ENCODE measurements around the gene SIGLEC9. TPM values are rescaled to one million over a fixed set of nuclear protein-coding genes. Genes with fewer than 3 reads are reported as not detected.

The SIGLEC9 gene
- total and polyA plus RNA-seq, 2 of the 8 experiments (the other 6 are each of a cell fraction or from before 2014, with no cell fraction given), result not detected

- H4K5ac ChIP-seq (ENCODE audit: insufficient read length, low read depth, low read length), result no peak overlapping the region
- no peak overlapping the region for H3K9ac ChIP-seq (replicated peaks in 1 of 4; ENCODE audit: extremely low read depth in 1 of 4, low read depth in 3 of 4, low read length in 3 of 4)
- no peak overlapping the region for H4K8ac ChIP-seq (ENCODE audit: extremely low read depth, insufficient read depth, low read length)
- H3K18ac ChIP-seq (ENCODE audit: extremely low read depth, low read length), result no peak overlapping the region
- no peak overlapping the region for H2BK15ac ChIP-seq (ENCODE audit: low read length)
- no peak overlapping the region for H2BK5ac ChIP-seq (ENCODE audit: low read depth, low read length)
- no peak overlapping the region for H3K4me3 ChIP-seq (ENCODE audit: extremely low read depth in 1 of 4, insufficient read depth in 2 of 4, low read depth in 3 of 4, low read length in 4 of 4)
- no peaks in the 10 kb centered on the region for H3K27me3 ChIP-seq (replicated peaks in 1 of 4; ENCODE audit: control insufficient read depth in 3 of 4, extremely low read depth in 1 of 4, insufficient read depth in 3 of 4, low read length in 3 of 4)
- no peak overlapping the region for H3K56ac ChIP-seq (replicated peaks; ENCODE audit: insufficient read length, low read depth, low read length)
- no peaks in the 10 kb centered on the region for H3K9me3 ChIP-seq (ENCODE audit: insufficient read depth in 2 of 2, low read depth in 1 of 2, low read length in 1 of 2)
- no peaks in the 10 kb centered on the region for H3K36me3 ChIP-seq (ENCODE audit: control insufficient read depth in 2 of 4, insufficient read depth in 4 of 4, low read length in 3 of 4)
- CTCF ChIA-PET (ENCODE audit: partially characterized antibody), result interaction anchor here (0.8 to 4.0 kb wide), 3 partner anchors 16 to 103 kb away, joined by 3 to 21 read pairs (median 3); no protein-coding TSS in a partner anchor
- H2BK120ac ChIP-seq (replicated peaks; ENCODE audit: low read depth, low read length), result no peak overlapping the region
- H3K79me1 ChIP-seq (ENCODE audit: low read depth, low read length), result no peaks in the 10 kb centered on the region
- H3K23ac ChIP-seq (ENCODE audit: insufficient read length), result no peak overlapping the region
- no peak for FAIRE-seq
- POLR2A ChIA-PET (ENCODE audit: partially characterized antibody), result interaction anchor here (1.1 kb wide), 1 partner anchor 9 kb away, joined by 3 read pairs; no protein-coding TSS in a partner anchor
- no peak overlapping the region for H2BK12ac ChIP-seq (ENCODE audit: low read depth, low read length)
- no peak overlapping the region for H2AK5ac ChIP-seq (ENCODE audit: low read depth, low read length)
- DNase-seq (ENCODE audit: low read depth in 1 of 2, low spot score in 2 of 2), result no peak
- H3K23me2 ChIP-seq (ENCODE audit: low read depth, low read length), result no peaks in the 10 kb centered on the region
- H4K91ac ChIP-seq (replicated peaks; ENCODE audit: insufficient read length, low read length), result no peak overlapping the region
- H3K4me1 ChIP-seq (replicated peaks in 1 of 4; ENCODE audit: control insufficient read depth in 3 of 4, insufficient read depth in 4 of 4, low read length in 3 of 4), result peaks cover 6 to 14% (median 8%) of the 10 kb centered on the region in 4 experiments; a peak in 5 of 7 replicates
- H2BK20ac ChIP-seq (ENCODE audit: low read length), result no peak overlapping the region
- no peak overlapping the region for H3K27ac ChIP-seq (ENCODE audit: low read depth, low read length)
- no peaks in the 10 kb centered on the region for H3K79me2 ChIP-seq (ENCODE audit: control insufficient read depth in 1 of 2, insufficient read depth in 2 of 2, low read length in 2 of 2)
- H4K20me1 ChIP-seq (replicated peaks in 1 of 2; ENCODE audit: control insufficient read depth in 1 of 2, insufficient read depth in 2 of 2, low read length in 2 of 2), result no peaks in the 10 kb centered on the region
- no peak overlapping the region for H3K14ac ChIP-seq (ENCODE audit: insufficient read length)
- 0 out of 2 replicates have a peak overlapping the region, but pooled peaks have one; percentile 46 for H2AFZ ChIP-seq (ENCODE audit: low read length)
- TF ChIP-seq NRF1 (IDR thresholded peaks at IDR 0.05; ENCODE audit: low read depth, low read length), result no peak
- TF ChIP-seq NANOG (IDR thresholded peaks at IDR 0.05; ENCODE audit: insufficient read depth, low read depth, low read length, poor library complexity, severe bottlenecking), result no peak
- TF ChIP-seq TAF7 (optimal IDR thresholded peaks at IDR 0.05; ENCODE audit: borderline replicate concordance, low read depth, low read length), result no peak
- TF ChIP-seq YY1 (IDR thresholded peaks at IDR 0.05; ENCODE audit: low read depth, low read length), result no peak
- no peak for TF ChIP-seq FOSL1 (IDR thresholded peaks at IDR 0.05; ENCODE audit: insufficient read depth, low read depth, low read length)
- no peak for TF ChIP-seq ZNF274 (IDR thresholded peaks at IDR 0.05; ENCODE audit: borderline replicate concordance, extremely low read depth, low read length)
- no peak for TF ChIP-seq SP4 (IDR thresholded peaks at IDR 0.05; ENCODE audit: low read length)
- no peak for TF ChIP-seq GTF2F1 (IDR thresholded peaks at IDR 0.05; ENCODE audit: borderline replicate concordance, low read depth, low read length)
- no peak for TF ChIP-seq JUN (IDR thresholded peaks at IDR 0.05; ENCODE audit: low read depth, low read length)
- peak overlapping the region in 1 of 2 experiments; percentile 52; a peak in 2 of 4 replicates for H3K4me2 ChIP-seq (ENCODE audit: insufficient read depth in 1 of 2, low read depth in 2 of 2, low read length in 2 of 2)
- WGBS, 2 experiments (ENCODE audit: extremely low coverage in 1 of 2, insufficient coverage in 1 of 2, insufficient read length in 1 of 2, insufficient replicate concordance in 2 of 2, low coverage in 1 of 2, low lambda C conversion rate in 2 of 2, missing lambda C conversion rate in 1 of 2), result 86% methylated on average over 6 of the region's 6 CpGs; no CpG with 5 or more reads in 1 of the 2 experiments
- no peak overlapping the region for H3K4ac ChIP-seq (replicated peaks; ENCODE audit: insufficient read length, low read depth, low read length)
Observed at GRCh38 chr19:51141181-51141580, 16.5 kb downstream of the SIGLEC9 start.

All from H1 (cell line).